SK-N-SH (cell line): ENCODE measurements around the gene IFT52. TPM values are rescaled to one million over a fixed set of nuclear protein-coding genes. Genes with fewer than 3 reads are reported as not detected.

Source experiments
- CTCF ChIA-PET: fragments of 300-600, 350-600 bp; formaldehyde crosslinking; extraction: SDS; loops from one replicate; lab custom pipeline; 2021; lab: Yijun Ruan, JAX
- POLR2A ChIA-PET: fragments of 350-600 bp; sonication (Branson Sonifier 250); formaldehyde crosslinking; extraction: SDS; loops from one replicate; lab custom pipeline; 2020; ENCODE audit warnings: antibody characterized with exemption, inconsistent platforms; lab: Yijun Ruan, JAX
- DNase-seq: peaks from one replicate; pipeline ENCODE4 v3.0.0; 2012
- H2AFZ ChIP-seq: fragments of 200-600 bp; sonication (generic); 2 replicates; pipeline ENCODE4 v1.8.1; 2016; ENCODE audit warnings: antibody characterized with exemption, mild to moderate bottlenecking, low read depth
- H3F3A ChIP-seq: fragments of 200-600 bp; sonication (generic); replicated peaks from 2 replicates; pipeline ENCODE3; 2016; ENCODE audit warnings: antibody characterized with exemption, mild to moderate bottlenecking; ENCODE audit not compliant: insufficient read depth
- H3K27ac ChIP-seq, 2 experiments: fragments of 200-500 bp in 1 of 2; fragments of 200-600 bp in 1 of 2; sonication (Bioruptor generic) in 1 of 2; sonication (generic), shearing (Covaris generic) in 1 of 2; 2 replicates each; pipeline versions ENCODE4 v1.5.1 to v1.6.1; 2014 to 2016; ENCODE audit warnings: low read depth in 2 of 2, inconsistent platforms in 1 of 2, low read length in 1 of 2, mild to moderate bottlenecking in 1 of 2, mixed read lengths in 1 of 2
- H3K27me3 ChIP-seq: fragments of 200-600 bp; sonication (generic), shearing (Covaris generic); 2 replicates; pipeline ENCODE4 v1.6.1; 2016; ENCODE audit warnings: mixed run types; ENCODE audit not compliant: insufficient read depth
- H3K36me3 ChIP-seq, 2 experiments: fragments of 200-500 bp in 1 of 2; fragments of 200-600 bp in 1 of 2; sonication (Bioruptor generic) in 1 of 2; sonication (generic) in 1 of 2; replicated peaks in 1 of 2; 2 replicates each; pipeline versions ENCODE3 to v1.5.1; 2014 to 2016; ENCODE audit warnings: low read length in 1 of 2, mild to moderate bottlenecking in 1 of 2; ENCODE audit not compliant: insufficient read depth in 2 of 2, control insufficient read depth in 1 of 2
- H3K4me1 ChIP-seq, 2 experiments: fragments of 200-500 bp in 1 of 2; fragments of 200-600 bp in 1 of 2; sonication (Bioruptor generic) in 1 of 2; sonication (generic), shearing (Covaris generic) in 1 of 2; 2 replicates each; pipeline versions ENCODE4 v1.5.1 to v1.6.1; 2014 to 2016; ENCODE audit warnings: low read depth in 1 of 2, low read length in 1 of 2, mixed run types in 1 of 2; ENCODE audit not compliant: insufficient read depth in 2 of 2, control insufficient read depth in 1 of 2
- H3K4me2 ChIP-seq: fragments of 200-600 bp; sonication (generic), shearing (Covaris generic); 2 replicates; pipeline ENCODE4 v1.6.1; 2017; ENCODE audit warnings: mixed run types
- H3K4me3 ChIP-seq, 2 experiments: fragments of 200-500 bp in 1 of 2; fragments of 200-600 bp in 1 of 2; sonication (Bioruptor generic) in 1 of 2; sonication (generic), shearing (Covaris generic) in 1 of 2; 2 replicates each; pipeline versions ENCODE4 v1.5.1 to v1.8.1; 2014 to 2016; ENCODE audit warnings: low read depth in 2 of 2, inconsistent platforms in 1 of 2, low read length in 1 of 2, mild to moderate bottlenecking in 1 of 2, mixed read lengths in 1 of 2, moderate library complexity in 1 of 2
- H3K79me2 ChIP-seq: fragments of 200-600 bp; sonication (generic); 2 replicates; pipeline ENCODE4 v1.8.1; 2017; ENCODE audit warnings: mild to moderate bottlenecking; ENCODE audit not compliant: insufficient read depth
- H3K9ac ChIP-seq: fragments of 200-600 bp; sonication (generic); 2 replicates; pipeline ENCODE4 v1.6.1; 2017; ENCODE audit warnings: mixed run types
- H3K9me2 ChIP-seq: fragments of 200-600 bp; sonication (generic); 2 replicates; pipeline ENCODE4 v1.6.1; 2017; ENCODE audit warnings: mixed run types
- H3K9me3 ChIP-seq: fragments of 200-600 bp; sonication (generic); 2 replicates; pipeline ENCODE4 v1.6.1; 2017; ENCODE audit warnings: mixed run types, mild to moderate bottlenecking, moderate library complexity
- H4K20me1 ChIP-seq: fragments of 200-600 bp; sonication (generic); 2 replicates; pipeline ENCODE4 v1.6.1; 2017; ENCODE audit warnings: mild to moderate bottlenecking, mixed run types; ENCODE audit not compliant: insufficient read depth
- CHD2 ChIP-seq: fragments of 150-350 bp; IDR thresholded peaks from 2 replicates; pipeline ENCODE4 v1.6.1; 2018; ENCODE audit warnings: low read length; ENCODE audit not compliant: partially characterized antibody
- ELF1 ChIP-seq: IDR thresholded peaks from 2 replicates; pipeline ENCODE4 v1.4.0; 2012
- EP300 ChIP-seq, 2 experiments: IDR thresholded peaks; 2 replicates each; pipeline versions ENCODE4 v1.4.0 to v1.6.1; 2012; ENCODE audit warnings: borderline replicate concordance in 1 of 2, low read depth in 1 of 2, low read length in 1 of 2
- FOSL2 ChIP-seq: IDR thresholded peaks from 2 replicates; pipeline ENCODE4 v1.4.0; 2012; ENCODE audit warnings: low read depth, mild to moderate bottlenecking, moderate library complexity, borderline replicate concordance
- FOXJ3 ChIP-seq: sonication (generic); formaldehyde crosslinking; IDR thresholded peaks from 2 replicates; pipeline ENCODE4 v1.5.1; 2020; ENCODE audit warnings: mild to moderate bottlenecking, missing genetic modification reagents
- JUND ChIP-seq: IDR thresholded peaks from 2 replicates; pipeline ENCODE4 v1.4.0; 2012
- MXI1 ChIP-seq: IDR thresholded peaks from 2 replicates; pipeline ENCODE4 v1.6.1; 2012; ENCODE audit warnings: mild to moderate bottlenecking, low read depth, low read length, improper control_type of control experiment
- NFIC ChIP-seq: IDR thresholded peaks from 2 replicates; pipeline ENCODE4 v1.4.0; 2012; ENCODE audit warnings: borderline replicate concordance
- NRF1 ChIP-seq: IDR thresholded peaks from 2 replicates; pipeline ENCODE4 v1.6.1; 2012; ENCODE audit warnings: low read depth, mild to moderate bottlenecking, low read length
- POLR2AphosphoS5 ChIP-seq: IDR thresholded peaks from 2 replicates; pipeline ENCODE4 v1.6.1; 2012; ENCODE audit warnings: low read depth, low read length
- RAD21 ChIP-seq: IDR thresholded peaks from 2 replicates; pipeline ENCODE4 v1.6.1; 2012; ENCODE audit warnings: mild to moderate bottlenecking, low read length
- RFX5 ChIP-seq: IDR thresholded peaks from 2 replicates; pipeline ENCODE4 v1.6.1; 2012; ENCODE audit warnings: mild to moderate bottlenecking, improper control_type of control experiment, low read length
- SIN3A ChIP-seq: IDR thresholded peaks from 2 replicates; pipeline ENCODE4 v1.6.1; 2012; ENCODE audit warnings: low read depth, mild to moderate bottlenecking, low read length, moderate library complexity, borderline replicate concordance
- TAF1 ChIP-seq: IDR thresholded peaks from 2 replicates; pipeline ENCODE4 v1.6.1; 2012; ENCODE audit warnings: low read depth, mild to moderate bottlenecking, low read length, moderate library complexity, borderline replicate concordance
- TCF12 ChIP-seq: IDR thresholded peaks from 2 replicates; pipeline ENCODE4 v1.4.0; 2012
- WGBS: methylation state at CpG from one replicate; pipeline ENCODE4 v1.1.6; 2017; ENCODE audit warnings: low lambda C conversion rate; 5-methylcytosine and 5-hydroxymethylcytosine counted together
- polyA plus RNA-seq, 3 experiments: library from polyadenylated mRNA; depleted of rRNA; stranded (reverse); fragments of >200 nt; gene quantifications; 2 replicates each; pipeline ENCODE4 v1.2.3, GENCODE V29; 2012
- TF ChIP-seq, protein P1 (sequence below): IDR thresholded peaks from 2 replicates; pipeline ENCODE4 v1.4.0; 2012; ENCODE audit warnings: low read depth
- TF ChIP-seq, protein P2 (sequence below): IDR thresholded peaks from 2 replicates; pipeline ENCODE4; 2012
- TF ChIP-seq, protein P3 (sequence below): IDR thresholded peaks from 2 replicates; pipeline ENCODE4 v1.4.0; 2012; ENCODE audit warnings: low read depth, borderline replicate concordance
- TF ChIP-seq, protein P4 (sequence below): IDR thresholded peaks from 2 replicates; pipeline ENCODE4 v1.6.1; 2012; ENCODE audit warnings: mild to moderate bottlenecking, low read depth, low read length, moderate library complexity

Gene IFT52, protein sequence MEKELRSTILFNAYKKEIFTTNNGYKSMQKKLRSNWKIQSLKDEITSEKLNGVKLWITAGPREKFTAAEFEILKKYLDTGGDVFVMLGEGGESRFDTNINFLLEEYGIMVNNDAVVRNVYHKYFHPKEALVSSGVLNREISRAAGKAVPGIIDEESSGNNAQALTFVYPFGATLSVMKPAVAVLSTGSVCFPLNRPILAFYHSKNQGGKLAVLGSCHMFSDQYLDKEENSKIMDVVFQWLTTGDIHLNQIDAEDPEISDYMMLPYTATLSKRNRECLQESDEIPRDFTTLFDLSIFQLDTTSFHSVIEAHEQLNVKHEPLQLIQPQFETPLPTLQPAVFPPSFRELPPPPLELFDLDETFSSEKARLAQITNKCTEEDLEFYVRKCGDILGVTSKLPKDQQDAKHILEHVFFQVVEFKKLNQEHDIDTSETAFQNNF
- 34.0 and 42.4 TPM in 2 replicates for polyA plus RNA-seq (2012; rRNA removed)
- 35.9 and 38.3 TPM in 2 replicates for polyA plus RNA-seq (2012; cell fraction: cytosol; rRNA removed)
- polyA plus RNA-seq (2012; cell fraction: nucleus; rRNA removed) = 13.9 and 19.1 TPM in 2 replicates

DNA sequence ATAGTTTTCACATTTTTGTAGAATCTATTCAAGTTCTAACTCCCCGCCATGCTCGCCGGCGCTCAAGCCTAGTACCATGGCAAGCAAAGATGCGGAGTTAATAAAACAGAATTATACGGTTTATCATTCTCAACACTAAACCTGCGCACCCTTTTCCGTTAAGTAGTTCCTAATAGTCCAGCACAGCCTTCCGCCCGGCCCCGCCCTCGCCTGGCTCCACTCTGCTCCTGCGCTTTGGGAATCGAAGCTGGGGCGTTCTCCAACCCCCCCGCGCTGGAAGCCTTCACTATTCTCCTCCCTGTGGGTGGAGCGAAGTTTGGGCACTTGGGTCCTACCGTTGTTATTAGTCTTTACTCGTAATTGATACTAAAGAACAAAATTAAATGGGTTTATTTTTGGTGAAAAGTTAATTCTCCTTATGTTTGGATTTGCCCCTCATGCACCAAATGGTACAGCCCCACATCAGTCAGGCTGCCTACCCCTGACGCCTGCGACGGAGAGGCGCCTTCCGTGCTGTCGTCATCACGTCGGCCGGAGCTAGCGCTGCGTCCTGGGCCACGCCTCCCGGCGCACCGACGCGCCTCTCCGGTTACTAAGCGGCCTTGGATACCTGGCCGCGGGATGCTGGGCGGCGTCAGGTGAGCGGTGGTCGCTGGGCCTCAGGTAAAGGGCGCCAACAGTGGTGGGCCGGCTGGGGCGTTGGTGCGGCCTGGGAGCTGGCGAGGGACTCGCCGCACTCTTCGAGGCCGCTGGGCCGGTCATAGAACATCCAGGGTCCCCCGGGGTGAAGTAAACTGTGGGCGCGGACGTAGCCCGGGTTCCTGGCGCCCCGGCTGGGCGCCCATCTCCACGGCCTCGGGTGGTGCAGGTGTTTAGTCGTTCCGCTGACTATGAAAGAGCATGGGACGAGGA, at the start of gene IFT52:
TSS of gene IFT52 (plus strand) at position 546 of the 912 bp plus-strand sequence. CDS start 3,762 bp downstream, outside the sequence.
- peak; percentile 93 for DNase-seq
- ChIA-PET POLR2A (interaction anchor here (0.9 to 1.2 kb wide), 3 partner anchors 33 to 77 kb away, joined by 3 to 4 read pairs (median 3); no protein-coding TSS in a partner anchor), CTCF (interaction anchor here (0.8 to 2.7 kb wide), 5 partner anchors 7 to 101 kb away, joined by 3 to 13 read pairs (median 4); no protein-coding TSS in a partner anchor)

More for the DNA sequence above, at the start of gene IFT52:
- Histone ChIP-seq H3K27ac (peak within 1 kb of the TSS; percentile 80 to 90), H3K9ac (peak within 1 kb of the TSS; percentile 78), H3K79me2 (peaks cover 21% of the 10 kb centered on the region), H3K9me3 (no peaks in the 10 kb centered on the region), H2AFZ (peak within 1 kb of the TSS; percentile 94), H3K9me2 (no peaks in the 10 kb centered on the region), H3K36me3 (peaks cover 0 to 12% of the 10 kb centered on the region in 2 experiments), H4K20me1 (no peaks in the 10 kb centered on the region), H3K4me1 (peaks cover 0 to 7% of the 10 kb centered on the region in 2 experiments; a peak in 1 of 4 replicates), H3K4me2 (peak within 1 kb of the TSS; percentile 85), H3K27me3 (no peaks in the 10 kb centered on the region), H3K4me3 (peak within 1 kb of the TSS; percentile 72 to 75), H3F3A (peaks cover 3% of the 10 kb centered on the region)
- WGBS = 1% methylated on average over 44 of the region's 68 CpGs
- TF ChIP-seq MXI1 = peak; percentile 60; the same call in 1 of the 2 replicates
- TF ChIP-seq, protein P1, sequence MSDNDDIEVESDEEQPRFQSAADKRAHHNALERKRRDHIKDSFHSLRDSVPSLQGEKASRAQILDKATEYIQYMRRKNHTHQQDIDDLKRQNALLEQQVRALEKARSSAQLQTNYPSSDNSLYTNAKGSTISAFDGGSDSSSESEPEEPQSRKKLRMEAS = peak; percentile 43
- 0 out of 2 replicates have a peak, but pooled peaks have one; percentile 11 for TF ChIP-seq TCF12
- TF ChIP-seq CHD2 = peak; percentile 7
- TF ChIP-seq FOXJ3 (CRISPR knock-in tag) = no peak
- no peak for TF ChIP-seq RAD21
- peak; percentile 55; the same call in 1 of the 2 replicates for TF ChIP-seq NRF1
- no peak for TF ChIP-seq FOSL2
- no peak for TF ChIP-seq JUND
- peak; percentile 59; the same call in 1 of the 2 replicates for TF ChIP-seq ELF1
- no peak; the same call in 1 of the 2 replicates for TF ChIP-seq NFIC
- TF ChIP-seq POLR2AphosphoS5 = peak; percentile 61
- no peak; the same call in 1 of the 2 replicates for TF ChIP-seq SIN3A
- TF ChIP-seq, protein P2, sequence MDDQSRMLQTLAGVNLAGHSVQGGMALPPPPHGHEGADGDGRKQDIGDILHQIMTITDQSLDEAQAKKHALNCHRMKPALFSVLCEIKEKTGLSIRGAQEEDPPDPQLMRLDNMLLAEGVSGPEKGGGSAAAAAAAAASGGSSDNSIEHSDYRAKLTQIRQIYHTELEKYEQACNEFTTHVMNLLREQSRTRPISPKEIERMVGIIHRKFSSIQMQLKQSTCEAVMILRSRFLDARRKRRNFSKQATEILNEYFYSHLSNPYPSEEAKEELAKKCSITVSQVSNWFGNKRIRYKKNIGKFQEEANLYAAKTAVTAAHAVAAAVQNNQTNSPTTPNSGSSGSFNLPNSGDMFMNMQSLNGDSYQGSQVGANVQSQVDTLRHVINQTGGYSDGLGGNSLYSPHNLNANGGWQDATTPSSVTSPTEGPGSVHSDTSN = peak; percentile 27; the same call in 1 of the 2 replicates
- TF ChIP-seq, protein P3, sequence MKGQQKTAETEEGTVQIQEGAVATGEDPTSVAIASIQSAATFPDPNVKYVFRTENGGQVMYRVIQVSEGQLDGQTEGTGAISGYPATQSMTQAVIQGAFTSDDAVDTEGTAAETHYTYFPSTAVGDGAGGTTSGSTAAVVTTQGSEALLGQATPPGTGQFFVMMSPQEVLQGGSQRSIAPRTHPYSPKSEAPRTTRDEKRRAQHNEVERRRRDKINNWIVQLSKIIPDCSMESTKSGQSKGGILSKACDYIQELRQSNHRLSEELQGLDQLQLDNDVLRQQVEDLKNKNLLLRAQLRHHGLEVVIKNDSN = no peak
- peak in 1 of 2 experiments; percentile 47; a peak in 1 of 4 replicates for TF ChIP-seq EP300 (IDR thresholded peaks at IDR 0.05; ENCODE audit: borderline replicate concordance in 1 of 2, low read depth in 1 of 2, low read length in 1 of 2)
- TF ChIP-seq RFX5 = peak; percentile 6; the same call in 1 of the 2 replicates
- TF ChIP-seq, protein P4, sequence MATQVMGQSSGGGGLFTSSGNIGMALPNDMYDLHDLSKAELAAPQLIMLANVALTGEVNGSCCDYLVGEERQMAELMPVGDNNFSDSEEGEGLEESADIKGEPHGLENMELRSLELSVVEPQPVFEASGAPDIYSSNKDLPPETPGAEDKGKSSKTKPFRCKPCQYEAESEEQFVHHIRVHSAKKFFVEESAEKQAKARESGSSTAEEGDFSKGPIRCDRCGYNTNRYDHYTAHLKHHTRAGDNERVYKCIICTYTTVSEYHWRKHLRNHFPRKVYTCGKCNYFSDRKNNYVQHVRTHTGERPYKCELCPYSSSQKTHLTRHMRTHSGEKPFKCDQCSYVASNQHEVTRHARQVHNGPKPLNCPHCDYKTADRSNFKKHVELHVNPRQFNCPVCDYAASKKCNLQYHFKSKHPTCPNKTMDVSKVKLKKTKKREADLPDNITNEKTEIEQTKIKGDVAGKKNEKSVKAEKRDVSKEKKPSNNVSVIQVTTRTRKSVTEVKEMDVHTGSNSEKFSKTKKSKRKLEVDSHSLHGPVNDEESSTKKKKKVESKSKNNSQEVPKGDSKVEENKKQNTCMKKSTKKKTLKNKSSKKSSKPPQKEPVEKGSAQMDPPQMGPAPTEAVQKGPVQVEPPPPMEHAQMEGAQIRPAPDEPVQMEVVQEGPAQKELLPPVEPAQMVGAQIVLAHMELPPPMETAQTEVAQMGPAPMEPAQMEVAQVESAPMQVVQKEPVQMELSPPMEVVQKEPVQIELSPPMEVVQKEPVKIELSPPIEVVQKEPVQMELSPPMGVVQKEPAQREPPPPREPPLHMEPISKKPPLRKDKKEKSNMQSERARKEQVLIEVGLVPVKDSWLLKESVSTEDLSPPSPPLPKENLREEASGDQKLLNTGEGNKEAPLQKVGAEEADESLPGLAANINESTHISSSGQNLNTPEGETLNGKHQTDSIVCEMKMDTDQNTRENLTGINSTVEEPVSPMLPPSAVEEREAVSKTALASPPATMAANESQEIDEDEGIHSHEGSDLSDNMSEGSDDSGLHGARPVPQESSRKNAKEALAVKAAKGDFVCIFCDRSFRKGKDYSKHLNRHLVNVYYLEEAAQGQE = no peak; the same call in 1 of the 2 replicates
- peak; percentile 64; the same call in 1 of the 2 replicates for TF ChIP-seq TAF1
